Dermis microvascular lymphatic vessel endothelial cell (primary cell): Measurements from ENCODE around the gene RFESD. TPM values are rescaled to one million over a fixed set of nuclear protein-coding genes. Genes with fewer than 3 reads are reported as not detected.
"Not testable (repeated sequence)": the region's sequence is repeated elsewhere in the genome, so short reads cannot be mapped to it uniquely, and the experiment has no call there.

ENCODE experiments used
- DNase-seq, 2 donors: peaks; one replicate each; pipeline versions ENCODE4 v3.0.0 to v3.0.0-alpha.2; 2010; ENCODE audit warnings: low read depth in 2 of 2
- total RNA-seq: library from RNA; depleted of rRNA; stranded (reverse); fragments of >200 nt; gene quantifications from 2 replicates; pipeline ENCODE4 v1.2.1, GENCODE V29; 2014

The RFESD gene
- total RNA-seq, 1 donor from 2014 or later = 1.2 TPM

DNA sequence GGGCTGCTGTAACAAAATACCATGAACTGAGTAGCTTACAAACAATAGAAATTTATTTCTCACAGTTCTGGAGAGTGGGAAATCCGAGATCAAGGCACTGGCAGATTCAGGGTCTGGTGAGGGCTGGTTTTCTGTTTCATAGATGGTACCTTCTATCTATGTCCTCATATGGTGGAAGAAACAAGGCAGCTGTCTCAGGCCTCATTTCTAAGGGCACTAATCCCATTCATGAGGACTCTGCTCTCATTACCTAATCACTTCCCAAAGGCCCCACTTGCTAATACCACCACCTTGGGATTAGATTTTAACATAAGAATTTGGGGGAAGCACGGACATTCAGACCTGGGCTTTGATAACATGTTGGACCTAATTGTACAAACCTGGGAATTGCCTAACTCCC lies 13.5 kb downstream of the RFESD start:
- DNase-seq = no peak

DNA sequence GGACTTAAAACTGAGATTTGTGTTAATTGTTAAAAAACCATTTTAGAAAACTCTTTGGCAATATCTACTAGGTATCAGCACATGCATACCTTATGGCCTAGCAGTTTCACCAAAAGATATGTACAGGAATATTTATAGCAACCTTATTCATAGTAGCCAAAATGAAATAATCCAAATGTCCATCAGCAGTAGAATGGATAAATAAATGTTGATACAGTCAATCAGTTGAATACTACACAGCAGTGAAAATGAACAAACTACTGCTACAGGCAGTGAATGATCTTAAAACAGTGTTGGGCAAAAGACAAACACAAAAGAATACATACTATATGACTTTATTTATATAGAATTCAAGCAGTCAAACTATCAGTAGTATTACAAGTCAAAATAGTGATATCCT lies 16.4 kb downstream of the RFESD start:
- no peak for DNase-seq

DNA sequence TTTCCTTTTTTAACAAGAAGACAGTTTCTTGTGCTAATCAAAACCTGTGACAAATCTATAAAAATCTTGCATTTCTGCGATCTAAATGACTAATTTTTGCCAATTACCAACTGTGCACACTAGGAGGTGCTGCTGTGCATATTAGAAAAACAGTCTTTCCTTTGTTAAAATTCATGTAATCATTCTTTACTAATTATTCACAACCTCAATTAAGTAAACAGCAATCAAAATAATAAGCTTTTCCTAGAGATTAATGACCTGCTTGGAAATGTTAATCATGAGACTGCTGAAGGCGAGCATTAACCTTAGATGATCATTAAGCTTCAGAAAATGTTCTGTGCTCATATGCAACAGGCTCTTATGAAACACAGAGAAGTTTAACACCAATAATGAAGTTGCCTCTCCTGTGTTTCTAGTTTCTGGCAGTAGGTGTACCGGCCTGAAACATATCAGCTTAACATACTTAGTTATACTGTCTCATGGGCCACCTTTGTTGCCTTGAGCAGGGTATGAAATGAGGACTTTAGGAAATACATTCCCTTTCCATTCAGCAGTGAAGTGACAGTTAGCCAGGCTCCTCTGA lies 17.7 kb downstream of the RFESD start:
- peak; percentile 16 to 40 for DNase-seq

DNA sequence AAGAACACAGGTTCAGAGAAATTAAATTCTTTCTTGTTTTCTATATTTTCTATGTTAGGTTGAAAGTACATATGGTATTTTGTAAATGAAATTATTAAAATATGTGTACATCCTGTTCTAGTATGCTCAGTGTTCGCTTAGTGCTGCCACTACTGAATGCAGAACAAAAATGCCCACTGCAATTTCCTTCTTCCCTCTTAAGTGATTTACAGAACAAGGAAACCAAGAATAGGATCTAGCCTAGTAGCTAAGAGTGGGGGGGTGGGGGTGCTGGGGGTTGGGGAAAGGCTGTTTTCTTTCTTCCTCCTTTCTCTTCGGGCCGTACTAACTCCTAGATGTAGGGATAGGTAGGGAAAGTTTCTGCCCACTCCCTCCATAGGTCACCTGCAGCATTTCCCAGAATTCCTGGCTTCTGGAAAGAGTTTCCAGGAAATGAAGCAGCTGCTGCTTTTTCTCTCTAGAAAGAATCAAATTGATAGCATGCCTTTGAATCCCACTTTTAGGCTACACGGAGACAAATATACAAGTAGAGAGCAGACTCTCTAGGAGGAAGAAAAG lies 20.6 kb downstream of the RFESD start:
- DNase-seq = no peak

DNA sequence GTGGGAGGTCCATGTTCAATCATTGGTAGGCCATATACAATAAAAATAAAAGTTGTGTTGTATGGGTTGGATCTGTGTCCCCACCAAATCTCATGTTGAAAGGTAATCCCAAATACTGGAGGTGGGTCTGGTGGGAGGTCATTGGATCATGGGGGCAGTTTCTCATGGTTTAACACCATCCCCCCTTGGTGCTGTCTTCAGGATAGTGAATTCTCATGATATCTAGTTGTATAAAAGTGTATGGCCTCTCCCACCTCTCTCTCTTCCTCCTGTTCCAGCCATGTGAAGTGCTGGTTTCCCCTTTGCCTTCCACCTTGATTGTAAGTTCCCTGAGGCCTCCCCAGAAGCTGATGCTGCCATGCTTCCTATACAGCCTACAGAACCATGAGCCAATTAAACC lies 21.1 kb downstream of the RFESD start:
- no peak for DNase-seq

DNA sequence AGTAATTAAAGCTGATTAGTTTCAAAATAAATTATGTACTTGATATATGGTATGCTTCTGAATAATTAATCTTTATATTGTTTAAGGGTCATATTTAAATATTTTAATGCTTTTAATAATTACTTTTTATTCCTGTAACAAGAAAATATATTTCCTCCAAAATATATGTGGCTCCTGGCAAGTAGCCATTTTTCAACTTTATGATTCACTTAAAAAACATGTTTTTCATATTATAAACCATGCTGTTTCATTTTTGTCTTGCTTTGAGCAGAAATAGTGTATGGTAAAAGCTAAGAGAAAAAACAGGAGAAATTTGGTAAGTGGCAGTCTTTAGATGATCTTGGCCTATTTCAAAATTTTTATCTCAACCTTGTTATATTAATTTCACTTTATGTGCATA lies 21.6 kb downstream of the RFESD start:
- peak in 1 of 2 donors; percentile 42 for DNase-seq

DNA sequence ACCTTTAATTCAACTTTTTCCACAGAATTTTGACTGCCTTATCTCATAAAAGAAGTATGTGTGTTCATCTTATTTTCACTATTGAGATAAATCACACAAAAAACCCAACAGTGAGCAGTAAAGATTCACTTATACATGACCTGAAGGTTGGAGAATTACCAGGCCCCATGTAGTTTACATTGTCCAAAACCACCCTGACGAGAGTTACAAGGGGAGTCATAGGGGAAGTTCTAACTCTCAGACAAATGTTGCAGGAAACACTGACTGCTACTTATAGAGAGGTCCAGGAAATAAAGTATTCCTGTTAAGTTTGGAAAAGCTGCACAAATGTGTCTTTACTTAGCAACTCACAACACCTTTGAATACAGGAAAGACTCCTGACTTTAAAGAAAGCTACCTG lies 22.2 kb downstream of the RFESD start:
- peak in 1 of 2 donors; percentile 76 for DNase-seq

DNA sequence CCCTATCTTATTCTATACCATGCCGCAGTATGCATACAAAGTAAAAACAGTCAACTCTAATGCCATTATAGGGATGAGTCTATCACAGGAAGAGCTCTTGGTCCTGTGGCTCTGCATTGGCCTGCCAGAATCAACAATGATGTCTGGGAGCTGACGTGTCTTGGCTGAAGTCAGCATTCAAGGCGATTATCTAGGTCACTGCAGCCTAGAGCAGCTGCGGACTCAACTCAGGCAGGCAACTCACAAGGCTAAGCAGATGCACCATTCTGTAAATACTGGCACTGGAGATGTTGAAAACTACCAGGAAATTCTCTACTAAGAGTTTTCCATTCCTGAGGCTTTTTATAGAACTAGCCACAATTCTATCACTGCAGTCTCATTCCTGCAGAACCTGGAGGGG lies 23.0 kb downstream of the RFESD start:
- DNase-seq = peak; percentile 27 to 94

DNA sequence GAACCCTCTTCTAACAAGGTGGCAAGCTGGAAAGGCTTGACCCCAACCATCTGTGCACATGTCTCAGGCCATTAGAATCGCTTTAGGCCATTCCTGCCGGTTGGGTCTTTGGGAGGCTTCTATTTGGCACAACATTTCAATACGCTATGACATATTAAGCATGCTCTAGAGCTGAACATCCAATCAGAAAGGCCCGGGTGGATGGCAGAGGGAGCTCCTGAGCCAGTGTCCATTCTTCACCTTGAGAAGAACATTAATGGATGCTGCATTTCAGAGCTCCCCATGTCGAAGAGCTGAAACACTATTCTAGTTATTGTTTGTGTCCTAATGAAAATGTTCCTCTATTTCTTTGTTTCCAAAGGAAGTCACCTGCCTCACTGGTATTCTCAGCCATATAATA lies 23.4 kb downstream of the RFESD start:
- DNase-seq = no peak

DNA sequence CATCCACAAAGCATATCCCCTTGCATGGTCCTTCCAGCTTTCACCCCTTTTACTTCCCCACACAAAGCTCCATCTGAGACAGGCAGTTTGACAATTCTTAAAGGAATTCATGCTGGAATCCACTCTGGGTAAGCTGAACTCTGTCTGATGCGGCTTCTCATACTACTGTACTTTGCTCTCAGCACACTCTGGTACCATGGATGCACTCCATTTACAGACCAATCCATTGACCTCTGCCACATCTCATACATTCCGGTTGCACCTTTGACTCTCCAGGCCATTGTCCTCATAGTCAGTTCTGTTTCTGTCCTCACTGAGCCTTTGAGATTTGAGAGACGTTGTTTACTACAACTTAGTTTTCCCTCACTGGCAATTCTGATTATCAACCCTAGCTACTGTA lies 24.0 kb downstream of the RFESD start:
- DNase-seq = no peak

DNA sequence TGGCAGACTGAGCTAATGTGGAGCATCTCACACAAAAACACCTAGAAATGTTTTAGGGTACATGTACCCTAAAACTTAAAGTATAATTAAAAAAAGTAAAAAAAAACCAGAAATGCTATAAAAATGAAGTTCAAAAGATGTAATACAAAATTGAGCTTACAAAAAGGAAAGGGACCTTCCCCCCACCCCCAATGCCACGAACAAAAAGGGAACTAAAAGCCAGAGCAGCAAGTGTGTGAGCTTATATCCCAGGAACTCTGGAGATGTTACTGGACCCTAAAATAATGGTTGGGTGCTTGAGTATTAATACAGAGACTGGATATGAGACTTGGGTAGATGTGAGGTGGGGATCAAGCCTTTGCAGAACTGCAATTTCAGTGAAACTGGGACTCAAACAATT lies 25.2 kb downstream of the RFESD start:
- no peak for DNase-seq

DNA sequence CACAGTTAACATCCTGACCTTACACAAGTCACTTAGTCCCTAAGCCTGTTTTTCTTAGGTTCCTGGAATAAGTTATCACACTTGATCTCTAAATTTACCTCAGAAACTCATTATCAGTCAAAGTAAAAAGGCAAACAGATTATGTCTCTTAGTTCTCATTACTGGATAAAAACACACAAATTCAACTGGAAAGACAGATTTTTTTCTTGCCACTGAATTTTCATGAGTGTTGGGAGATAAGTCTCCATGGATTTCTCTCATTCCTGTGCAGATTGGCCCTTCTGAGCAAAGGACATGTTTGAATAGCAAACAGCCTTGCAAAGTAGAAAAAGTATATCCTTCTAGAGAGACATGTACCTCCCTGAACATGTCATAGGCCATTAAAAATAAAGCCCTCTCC lies 26.1 kb downstream of the RFESD start:
- no peak for DNase-seq

DNA sequence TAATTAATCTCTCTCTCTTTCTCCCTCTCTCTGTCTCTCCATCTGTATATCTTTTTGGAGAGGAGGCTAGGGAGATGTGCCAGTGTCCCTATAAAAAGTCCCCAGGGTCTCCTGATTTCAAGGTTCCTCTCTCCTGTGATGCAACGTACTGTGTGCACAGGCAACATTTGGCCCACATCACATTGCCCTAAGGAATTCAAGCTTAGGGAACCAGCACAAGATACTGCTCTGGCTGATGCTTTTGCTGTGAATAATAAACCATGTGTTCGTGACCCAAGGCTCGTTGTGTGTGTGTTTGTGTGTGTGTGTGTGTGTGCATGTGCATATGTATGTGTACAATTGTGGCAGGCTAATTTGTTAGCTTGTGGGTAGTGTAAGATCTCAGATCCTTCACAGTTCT lies 26.5 kb downstream of the RFESD start:
- no peak for DNase-seq

DNA sequence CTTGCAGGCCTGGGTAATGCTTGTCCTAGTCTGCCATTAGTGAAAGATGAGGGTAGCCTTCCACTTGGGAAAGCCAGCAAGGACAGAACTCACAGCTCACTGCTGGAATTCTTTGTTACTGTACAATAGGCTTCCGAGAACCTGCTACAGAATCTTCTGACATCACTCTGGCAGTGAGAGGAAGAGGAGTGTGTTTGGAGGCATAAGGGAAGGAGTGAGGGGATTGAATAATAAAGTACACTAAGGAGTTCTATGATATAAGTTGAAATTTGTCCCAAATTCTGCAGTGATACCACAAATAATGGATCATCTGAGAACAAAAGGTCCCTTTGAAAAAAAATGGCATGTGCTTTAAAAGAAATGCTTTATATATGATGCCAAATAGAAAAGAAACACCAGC lies 36.3 kb downstream of the RFESD start, which contains the start of gene SPATA9:
SPATA9 (minus strand) TSS at position 101 of the 400 bp plus-strand sequence. CDS start 137 bp downstream, outside the sequence.
- DNase-seq = no peak

DNA sequence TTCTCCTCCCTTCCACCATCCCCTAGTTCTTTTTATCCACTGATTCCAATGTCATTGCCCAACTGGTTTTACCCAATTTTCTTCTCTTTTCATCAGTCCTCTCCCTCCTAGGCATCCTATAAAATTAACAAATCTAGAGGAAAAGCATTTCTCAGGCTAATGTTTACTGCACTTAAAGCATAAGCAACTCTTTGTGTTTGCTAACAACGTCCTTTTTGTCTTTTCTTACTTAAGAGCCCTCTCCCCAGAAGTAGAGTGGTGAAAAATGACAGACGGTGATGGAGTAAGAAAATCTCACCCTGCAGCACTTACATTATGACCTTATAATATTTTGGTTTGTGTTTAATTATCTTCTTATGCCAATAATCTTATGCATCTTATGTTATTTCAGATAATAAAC lies 37.8 kb downstream of the RFESD start:
- DNase-seq = no peak

DNA sequence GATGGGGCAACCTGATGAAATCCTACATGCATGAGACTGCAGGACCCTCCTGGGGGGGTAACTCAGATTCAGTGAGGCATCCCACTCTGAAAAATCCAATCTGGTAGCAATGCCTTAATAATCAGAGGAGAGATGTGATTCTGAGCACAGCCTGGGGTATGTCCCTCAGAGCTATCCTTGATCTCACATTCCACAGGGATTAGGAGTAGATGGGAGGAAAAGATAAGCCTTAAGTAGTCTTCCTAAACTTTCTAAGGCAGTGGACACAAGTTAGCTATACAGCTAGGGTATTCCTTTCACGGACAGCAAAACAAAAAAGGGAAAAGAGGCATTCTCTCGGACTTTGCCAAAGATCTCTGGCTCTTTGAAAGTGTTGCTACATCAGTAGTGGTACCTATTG lies 40.1 kb downstream of the RFESD start:
- DNase-seq = no peak

DNA sequence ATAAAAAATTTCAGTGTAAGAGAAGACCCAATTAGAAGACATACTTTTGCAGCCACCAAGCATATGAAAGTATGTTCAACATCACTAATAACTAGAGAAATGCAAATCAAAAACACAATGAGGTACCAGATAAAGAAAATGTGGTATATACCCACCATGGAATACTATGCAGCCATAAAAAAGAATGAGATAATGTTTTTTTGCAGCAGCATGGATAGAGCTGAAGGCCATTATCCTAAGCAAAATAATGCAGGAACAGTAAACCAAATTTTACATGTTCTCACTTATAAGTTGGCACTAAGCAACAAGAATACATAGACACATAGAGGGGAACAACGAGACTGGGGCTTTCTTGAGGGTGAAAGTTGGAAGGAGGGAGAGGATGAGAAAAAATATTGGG lies 43.1 kb downstream of the RFESD start:
- no peak for DNase-seq

DNA sequence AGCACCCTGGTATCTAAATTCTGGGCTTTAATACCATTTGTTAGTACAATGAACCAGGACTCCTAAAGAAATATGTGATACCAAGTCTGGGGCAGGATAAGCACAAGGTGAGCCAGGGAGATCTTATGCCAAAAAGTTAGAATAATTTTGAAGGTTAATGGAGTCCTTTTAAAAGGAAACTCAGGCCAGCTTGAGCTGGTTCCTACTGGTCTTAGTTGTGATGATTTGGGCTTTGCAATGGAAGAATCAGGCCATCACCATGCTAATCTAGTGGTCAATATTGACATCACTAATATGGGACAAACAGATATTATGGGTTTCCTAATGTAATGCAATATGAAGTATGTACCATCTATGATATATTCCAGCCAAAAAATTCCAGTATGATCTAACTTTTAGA lies 43.8 kb downstream of the RFESD start:
- no peak for DNase-seq

DNA sequence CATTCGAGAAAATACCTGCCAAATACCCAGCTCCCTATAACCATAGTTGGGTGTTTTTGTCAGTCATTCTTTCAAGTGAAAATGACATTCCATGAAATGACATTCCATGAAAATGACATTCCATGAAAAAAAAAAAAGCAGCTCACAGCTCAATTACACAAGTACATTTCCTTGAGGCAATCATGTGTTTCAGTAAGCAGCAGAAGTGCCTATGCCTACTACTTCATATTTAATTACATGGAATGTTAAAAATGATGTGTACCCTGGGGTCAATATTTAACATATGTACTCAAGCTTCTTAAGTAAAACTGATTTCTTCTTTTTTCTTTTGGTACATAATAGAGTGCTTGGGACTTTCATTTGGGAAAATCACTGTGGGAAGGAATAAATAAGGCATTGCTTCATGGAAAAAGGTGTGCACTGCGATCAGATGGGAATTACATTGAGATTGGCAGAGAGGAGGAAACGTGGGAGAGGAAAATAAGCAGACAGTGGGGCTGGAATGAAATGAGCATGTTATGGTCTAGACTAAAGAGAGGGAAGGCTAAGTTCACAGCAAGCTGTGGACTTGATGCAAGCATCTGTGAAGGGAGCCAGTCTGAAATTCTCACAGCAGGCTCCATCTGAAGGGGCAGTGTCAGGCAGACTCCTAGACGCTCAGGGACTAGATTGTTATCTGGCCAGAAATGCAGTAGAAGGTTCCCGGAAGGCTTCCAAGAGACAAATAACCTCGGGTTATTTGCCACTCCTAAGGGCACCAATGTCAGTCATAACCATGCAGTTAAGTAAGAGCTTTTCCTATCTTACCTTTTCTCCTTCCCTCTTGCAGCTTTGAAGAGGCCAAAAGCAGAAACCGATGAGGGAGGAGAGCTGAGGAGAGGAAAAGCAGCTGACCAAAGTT lies 51.5 kb downstream of the RFESD start:
- peak in 1 of 2 donors; percentile 1 for DNase-seq

DNA sequence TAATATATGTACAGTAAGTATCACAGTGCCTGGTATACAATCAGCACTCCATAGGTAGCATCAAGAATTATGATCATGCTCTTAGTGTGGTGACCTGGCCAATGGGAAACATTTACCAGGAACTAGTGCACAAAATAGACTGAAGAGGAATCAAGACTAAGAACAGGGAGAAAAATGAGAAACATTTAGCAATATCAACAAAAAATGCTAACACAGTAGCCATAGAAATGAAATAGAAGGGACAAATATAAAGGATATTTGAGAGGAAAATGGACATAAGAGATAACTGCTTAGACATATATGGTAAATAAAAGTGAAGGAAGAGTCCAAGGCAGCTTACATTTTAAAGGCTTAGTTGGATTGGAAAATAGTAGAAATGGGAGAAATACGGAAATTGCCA lies 52.8 kb downstream of the RFESD start:
- DNase-seq = no peak

DNA sequence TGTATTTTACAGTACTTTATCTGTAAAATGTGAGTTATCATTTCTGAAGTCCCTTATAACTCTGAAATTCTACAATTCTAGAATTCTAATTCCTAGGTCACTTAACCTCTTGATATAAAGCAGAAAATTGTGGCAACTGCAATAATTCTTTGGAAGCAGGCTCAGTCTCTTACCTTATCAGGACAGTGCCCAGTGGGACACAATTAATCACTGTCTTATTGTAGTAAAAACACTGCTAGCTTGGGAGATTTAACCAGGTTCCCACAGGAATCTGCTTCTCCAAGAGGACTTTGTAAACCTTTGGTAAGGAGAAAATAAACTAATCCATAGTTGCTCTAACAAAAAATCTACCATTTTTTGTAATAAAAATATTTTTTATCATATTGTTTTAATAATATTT lies 54.5 kb downstream of the RFESD start:
- no peak for DNase-seq

DNA sequence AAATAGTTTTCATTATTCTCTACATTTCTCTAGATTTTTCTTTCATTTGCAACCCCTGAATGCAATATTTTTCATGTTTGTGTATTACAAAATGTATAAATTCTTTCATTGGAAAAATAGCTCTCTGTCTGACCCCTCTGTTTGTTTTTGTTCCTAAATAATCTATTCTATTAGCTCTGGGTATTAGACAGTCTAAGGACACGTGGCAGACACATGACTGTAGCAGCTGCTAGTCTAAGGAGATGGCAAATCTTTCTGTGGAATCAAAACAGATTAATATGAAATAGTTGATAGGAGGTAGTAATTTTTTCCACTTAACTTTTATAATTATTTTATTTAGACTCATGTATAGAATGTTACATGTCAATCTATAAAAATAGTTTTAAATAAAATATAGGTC lies 57.6 kb downstream of the RFESD start:
- no peak for DNase-seq

DNA sequence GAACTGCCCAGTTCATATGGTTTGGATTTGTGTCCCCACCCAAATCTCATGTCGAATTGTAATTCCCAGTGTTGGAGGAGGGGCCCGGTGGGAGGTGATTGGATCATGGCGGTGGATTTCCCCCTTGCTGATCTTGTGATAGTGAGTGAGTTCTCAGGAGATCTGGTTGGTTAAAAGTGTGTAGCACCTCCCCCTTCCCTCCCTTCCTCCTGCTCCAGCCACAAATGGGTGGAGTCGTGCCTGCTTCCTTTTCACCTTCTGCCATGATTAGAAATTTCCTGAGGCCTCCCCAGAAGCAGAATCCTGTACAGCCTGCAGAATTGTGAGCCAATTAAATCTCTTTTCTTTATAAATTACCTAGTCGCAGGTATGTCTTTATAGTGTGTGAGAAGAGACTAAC lies 59.6 kb downstream of the RFESD start:
- DNase-seq = not testable (repeated sequence)
